HepG2 (cell line): ENCODE results near the gene NEDD4L. TPM values are rescaled to one million over a fixed set of nuclear protein-coding genes. Genes with fewer than 3 reads are reported as not detected.

Source experiments
- ATAC-seq: fragments of 200-7000 bp; cut with Tn5 transposase; 3 replicates; pipeline ENCODE4 v1.9.1; 2020; ENCODE audit warnings: mild to moderate bottlenecking, moderate library complexity
- BruUV-seq: library from RNA; stranded (reverse); fragments of 400-500 nt; replicated peaks from 2 replicates; lab custom pipeline; 2021; lab: Mats Ljungman, UMichigan
- CTCF ChIA-PET: fragments of 300-600 bp; formaldehyde crosslinking; extraction: SDS; loops from one replicate; lab custom pipeline; 2021; ENCODE audit warnings: low total read pairs, inconsistent platforms, low intra/inter-chr PET ratio; lab: Yijun Ruan, JAX
- POLR2A ChIA-PET: fragments of 350-600 bp; sonication (Branson Sonifier 250); formaldehyde crosslinking; loops from one replicate; lab custom pipeline; 2020; ENCODE audit warnings: antibody characterized with exemption, inconsistent platforms; lab: Yijun Ruan, JAX
- DNase-seq: peaks from one replicate; pipeline ENCODE4 v3.0.0-alpha.2; 2015; ENCODE audit warnings: low spot score
- FAIRE-seq: peaks from 3 replicates; lab custom pipeline; 2011; peaks lifted over from hg19 to GRCh38; lab: Jason Lieb, UNC
- H2AFZ ChIP-seq: one replicate; pipeline ENCODE4 v1.6.1; 2011; ENCODE audit warnings: low read length, inconsistent platforms
- H3K27ac ChIP-seq: fragments of 300-600 bp; 3 replicates; pipeline ENCODE4 v1.8.0; 2011; ENCODE audit warnings: mixed run types, mild to moderate bottlenecking, mixed read lengths, low read length, inconsistent platforms; ENCODE audit not compliant: insufficient read depth; ENCODE audit errors: extremely low read length
- H3K27me3 ChIP-seq, 2 experiments: fragments of 200-600 bp in 1 of 2; 2 replicates in 1 of 2; 3 replicates in 1 of 2; pipeline versions ENCODE4 v1.6.0 to v1.8.0; 2011; ENCODE audit warnings: low read length in 2 of 2, mild to moderate bottlenecking in 2 of 2, moderate library complexity in 2 of 2, inconsistent platforms in 1 of 2; ENCODE audit not compliant: insufficient read depth in 2 of 2, control insufficient read depth in 1 of 2
- H3K36me3 ChIP-seq, 2 experiments: fragments of 200-600 bp in 1 of 2; replicated peaks in 1 of 2; 2 replicates in 1 of 2; 3 replicates in 1 of 2; pipeline versions ENCODE4 v1.5.1 to v1.8.0; 2011; ENCODE audit warnings: low read length in 2 of 2, inconsistent platforms in 1 of 2; ENCODE audit not compliant: insufficient read depth in 2 of 2, control insufficient read depth in 1 of 2
- H3K4me1 ChIP-seq: 2 replicates; pipeline ENCODE4 v1.5.1; 2012; ENCODE audit warnings: low read length, inconsistent platforms; ENCODE audit not compliant: insufficient read depth
- H3K4me2 ChIP-seq: 2 replicates; pipeline ENCODE4 v1.6.0; 2011; ENCODE audit warnings: low read depth, low read length, inconsistent platforms
- H3K4me3 ChIP-seq, 3 experiments: fragments of 200-600 bp in 1 of 3; sonication (generic), shearing (Covaris generic) in 1 of 3; replicated peaks in 1 of 3; 2 replicates each; pipeline ENCODE4 v1.5.1; 2011 to 2016; ENCODE audit warnings: low read length in 3 of 3, inconsistent platforms in 2 of 3, low read depth in 2 of 3, mild to moderate bottlenecking in 2 of 3, control low read depth in 1 of 3, mixed read lengths in 1 of 3; ENCODE audit not compliant: insufficient read depth in 1 of 3
- H3K79me2 ChIP-seq: one replicate; pipeline ENCODE4 v1.6.1; 2011; ENCODE audit warnings: low read length, inconsistent platforms; ENCODE audit not compliant: insufficient read depth
- H3K9ac ChIP-seq: 2 replicates; pipeline ENCODE4 v1.6.0; 2011; ENCODE audit warnings: mild to moderate bottlenecking, low read depth, low read length, inconsistent platforms; ENCODE audit not compliant: insufficient read depth
- H3K9me3 ChIP-seq: 2 replicates; pipeline ENCODE4 v1.5.1; 2012; ENCODE audit warnings: mild to moderate bottlenecking, low read length
- H4K20me1 ChIP-seq: 2 replicates; pipeline ENCODE4 v1.6.0; 2011; ENCODE audit warnings: inconsistent platforms, mild to moderate bottlenecking, low read length, moderate library complexity; ENCODE audit not compliant: insufficient read depth
- PAF1 ChIP-seq: IDR thresholded peaks from 2 replicates; pipeline ENCODE4 v1.6.1; 2016; ENCODE audit warnings: missing genetic modification reagents, missing compliant biosample characterization
- PCBP2 ChIP-seq: fragments of 200-400 bp; formaldehyde crosslinking; optimal IDR thresholded peaks from 2 replicates; pipeline ENCODE3; 2018; ENCODE audit warnings: low read length, low read depth; ENCODE audit not compliant: poor library complexity, severe bottlenecking
- POLR2A ChIP-seq, 2 experiments: IDR thresholded peaks; 2 replicates each; pipeline ENCODE4 v1.6.1; 2011; ENCODE audit warnings: low read depth in 2 of 2, low read length in 2 of 2, mild to moderate bottlenecking in 1 of 2, moderate library complexity in 1 of 2; ENCODE audit not compliant: insufficient read depth in 1 of 2
- RBM22 ChIP-seq: fragments of 200-400 bp; formaldehyde crosslinking; optimal IDR thresholded peaks from 2 replicates; pipeline ENCODE3; 2017; ENCODE audit warnings: mild to moderate bottlenecking, low read length, moderate library complexity
- SMYD3 ChIP-seq: sonication (generic); formaldehyde crosslinking; IDR thresholded peaks from 2 replicates; pipeline ENCODE4 v1.8.1; 2023; ENCODE audit warnings: mild to moderate bottlenecking, missing genetic modification reagents
- TBP ChIP-seq: sonication (generic); formaldehyde crosslinking; IDR thresholded peaks from 2 replicates; pipeline ENCODE4 v1.5.0; 2020; ENCODE audit warnings: missing genetic modification reagents
- ZBTB38 ChIP-seq: sonication (generic); formaldehyde crosslinking; IDR thresholded peaks from 2 replicates; pipeline ENCODE4 v1.5.1; 2020; ENCODE audit warnings: mild to moderate bottlenecking, missing genetic modification reagents
- ZFP36L1 ChIP-seq: sonication (generic); formaldehyde crosslinking; IDR thresholded peaks from 2 replicates; pipeline ENCODE4 v1.8.0; 2022; ENCODE audit warnings: mild to moderate bottlenecking, missing genetic modification reagents, moderate library complexity
- ZNF343 ChIP-seq: sonication (generic); formaldehyde crosslinking; IDR thresholded peaks from 2 replicates; pipeline ENCODE4 v1.4.0; 2020; ENCODE audit warnings: mild to moderate bottlenecking, missing genetic modification reagents
- WGBS: methylation state at CpG from one replicate; pipeline ENCODE4 v1.1.6; 2017; ENCODE audit warnings: low lambda C conversion rate; 5-methylcytosine and 5-hydroxymethylcytosine counted together
- in situ Hi-C: cut with HindIII; loops from 2 replicates; pipeline ENCODE4 v1.10.0; 2017; ENCODE audit warnings: low pct_unique_long_range_greater_than_20kb; ENCODE audit not compliant: extremely low pct_ligation_motif_present
- intact Hi-C: fragments of 100-400 bp; cut with micrococcal nuclease; formaldehyde crosslinking; loops from one replicate; pipeline ENCODE4 v1.10.0; 2022; ENCODE audit not compliant: unreplicated experiment
- polyA plus RNA-seq, 8 experiments: library from polyadenylated mRNA; depleted of rRNA in 3 of 8; stranded (reverse) in 7 of 8; unstranded in 1 of 8; fragments of >200 nt; fragmentation: Illumina TruSeq in 4 of 8; extraction: Trizol in 4 of 8; gene quantifications; 2 replicates each; pipeline versions ENCODE4 v1.2.1 to v1.2.3, GENCODE V29; 2011 to 2016; ENCODE audit warnings: low read depth in 4 of 8, missing spikeins in 1 of 8, mixed read lengths in 1 of 8; ENCODE audit not compliant: insufficient read depth in 1 of 8
- total RNA-seq, 5 experiments: library from RNA; depleted of rRNA; stranded (reverse); fragments of >200 nt; fragmentation: Illumina TruSeq; extraction: Trizol; gene quantifications; 2 replicates each; pipeline ENCODE4 v1.2.3, GENCODE V29; 2016; ENCODE audit warnings: low read depth in 1 of 5
- TF ChIP-seq, protein P1 (sequence below): sonication (generic); formaldehyde crosslinking; IDR thresholded peaks from 2 replicates; pipeline ENCODE4 v1.4.0; 2020; ENCODE audit warnings: mild to moderate bottlenecking, missing genetic modification reagents
- TF ChIP-seq, protein P2 (sequence below): sonication (generic); formaldehyde crosslinking; IDR thresholded peaks from 2 replicates; pipeline ENCODE4 v1.4.0; 2020; ENCODE audit warnings: mild to moderate bottlenecking, missing genetic modification reagents
- TF ChIP-seq, protein P3 (sequence below): sonication (generic); formaldehyde crosslinking; IDR thresholded peaks from 2 replicates; pipeline ENCODE4 v1.5.1; 2020; ENCODE audit warnings: mild to moderate bottlenecking, missing genetic modification reagents, moderate library complexity

The NEDD4L gene
- total and polyA plus RNA-seq, 2 of the 13 experiments (the other 11 are each of a cell fraction or from before 2014, with no cell fraction given): 168 to 390 TPM

DNA sequence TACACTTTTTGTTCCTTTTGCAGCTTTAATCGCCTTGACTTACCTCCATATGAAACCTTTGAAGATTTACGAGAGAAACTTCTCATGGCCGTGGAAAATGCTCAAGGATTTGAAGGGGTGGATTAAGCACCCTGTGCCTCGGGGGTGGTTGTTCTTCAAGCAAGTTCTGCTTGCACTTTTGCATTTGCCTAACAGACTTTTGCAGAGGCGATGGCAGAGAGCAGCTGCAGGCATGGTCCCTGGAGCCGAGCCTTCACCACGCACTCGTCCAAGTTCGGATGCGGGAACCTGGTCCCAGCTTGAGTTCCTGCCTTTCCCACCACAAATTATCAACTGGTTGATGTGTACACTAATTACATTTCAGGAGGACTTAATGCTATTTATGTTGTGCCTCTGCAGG, 352.1 kb downstream of the NEDD4L start:
- Histone ChIP-seq H3K9me3 (no peaks in the 10 kb centered on the region), H2AFZ (no peak overlapping the region), H3K27me3 (no peaks in the 10 kb centered on the region), H3K9ac (no peak overlapping the region), H3K79me2 (peaks cover 71% of the 10 kb centered on the region), H3K4me2 (peak overlapping the region; percentile 7; the same call in 1 of the 2 replicates), H3K27ac (peak overlapping the region; percentile 53), H3K4me1 (peaks cover 100% of the 10 kb centered on the region), H3K4me3 (no peak overlapping the region), H4K20me1 (peaks cover 9% of the 10 kb centered on the region; the same call in 1 of the 2 replicates), H3K36me3 (peaks cover 26 to 65% of the 10 kb centered on the region in 2 experiments)
- DNase-seq: no peak
- intact Hi-C loops (no loop called here), in situ Hi-C loops (loop anchor here (5.0 to 25.0 kb wide), 3 partner anchors 349 to 666 kb away; no protein-coding TSS in a partner anchor)
- no TSS peak for BruUV-seq
- WGBS: 90% methylated on average over 10 of the region's 10 CpGs
- no peak for FAIRE-seq
- ChIA-PET CTCF (no interaction called here), POLR2A (interaction anchor here (1.4 to 1.7 kb wide), 2 partner anchors 97 to 343 kb away, joined by 3 to 6 read pairs; no protein-coding TSS in a partner anchor)
- TF ChIP-seq ZBTB38 (CRISPR knock-in tag): peak; percentile 57; the same call in 1 of the 2 replicates
- TF ChIP-seq, protein P1, sequence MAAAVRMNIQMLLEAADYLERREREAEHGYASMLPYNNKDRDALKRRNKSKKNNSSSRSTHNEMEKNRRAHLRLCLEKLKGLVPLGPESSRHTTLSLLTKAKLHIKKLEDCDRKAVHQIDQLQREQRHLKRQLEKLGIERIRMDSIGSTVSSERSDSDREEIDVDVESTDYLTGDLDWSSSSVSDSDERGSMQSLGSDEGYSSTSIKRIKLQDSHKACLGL (CRISPR knock-in tag): no peak
- no peak for TF ChIP-seq PCBP2
- TF ChIP-seq, protein P2, sequence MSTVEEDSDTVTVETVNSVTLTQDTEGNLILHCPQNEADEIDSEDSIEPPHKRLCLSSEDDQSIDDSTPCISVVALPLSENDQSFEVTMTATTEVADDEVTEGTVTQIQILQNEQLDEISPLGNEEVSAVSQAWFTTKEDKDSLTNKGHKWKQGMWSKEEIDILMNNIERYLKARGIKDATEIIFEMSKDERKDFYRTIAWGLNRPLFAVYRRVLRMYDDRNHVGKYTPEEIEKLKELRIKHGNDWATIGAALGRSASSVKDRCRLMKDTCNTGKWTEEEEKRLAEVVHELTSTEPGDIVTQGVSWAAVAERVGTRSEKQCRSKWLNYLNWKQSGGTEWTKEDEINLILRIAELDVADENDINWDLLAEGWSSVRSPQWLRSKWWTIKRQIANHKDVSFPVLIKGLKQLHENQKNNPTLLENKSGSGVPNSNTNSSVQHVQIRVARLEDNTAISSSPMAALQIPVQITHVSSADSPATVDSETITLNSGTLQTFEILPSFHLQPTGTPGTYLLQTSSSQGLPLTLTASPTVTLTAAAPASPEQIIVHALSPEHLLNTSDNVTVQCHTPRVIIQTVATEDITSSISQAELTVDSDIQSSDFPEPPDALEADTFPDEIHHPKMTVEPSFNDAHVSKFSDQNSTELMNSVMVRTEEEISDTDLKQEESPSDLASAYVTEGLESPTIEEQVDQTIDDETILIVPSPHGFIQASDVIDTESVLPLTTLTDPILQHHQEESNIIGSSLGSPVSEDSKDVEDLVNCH: no peak
- no peak for TF ChIP-seq ZNF343 (CRISPR knock-in tag)
- TF ChIP-seq POLR2A (IDR thresholded peaks at IDR 0.05; ENCODE audit: insufficient read depth in 1 of 2, low read depth in 2 of 2, low read length in 2 of 2): peak in 1 of 2 experiments; percentile 8; a peak in 1 of 4 replicates
- TF ChIP-seq ZFP36L1 (CRISPR knock-in tag): no peak
- 0 out of 2 replicates have a peak, but pooled peaks have one; percentile 33 for TF ChIP-seq PAF1
- TF ChIP-seq SMYD3 (CRISPR knock-in tag): no peak
- TF ChIP-seq, protein P3, sequence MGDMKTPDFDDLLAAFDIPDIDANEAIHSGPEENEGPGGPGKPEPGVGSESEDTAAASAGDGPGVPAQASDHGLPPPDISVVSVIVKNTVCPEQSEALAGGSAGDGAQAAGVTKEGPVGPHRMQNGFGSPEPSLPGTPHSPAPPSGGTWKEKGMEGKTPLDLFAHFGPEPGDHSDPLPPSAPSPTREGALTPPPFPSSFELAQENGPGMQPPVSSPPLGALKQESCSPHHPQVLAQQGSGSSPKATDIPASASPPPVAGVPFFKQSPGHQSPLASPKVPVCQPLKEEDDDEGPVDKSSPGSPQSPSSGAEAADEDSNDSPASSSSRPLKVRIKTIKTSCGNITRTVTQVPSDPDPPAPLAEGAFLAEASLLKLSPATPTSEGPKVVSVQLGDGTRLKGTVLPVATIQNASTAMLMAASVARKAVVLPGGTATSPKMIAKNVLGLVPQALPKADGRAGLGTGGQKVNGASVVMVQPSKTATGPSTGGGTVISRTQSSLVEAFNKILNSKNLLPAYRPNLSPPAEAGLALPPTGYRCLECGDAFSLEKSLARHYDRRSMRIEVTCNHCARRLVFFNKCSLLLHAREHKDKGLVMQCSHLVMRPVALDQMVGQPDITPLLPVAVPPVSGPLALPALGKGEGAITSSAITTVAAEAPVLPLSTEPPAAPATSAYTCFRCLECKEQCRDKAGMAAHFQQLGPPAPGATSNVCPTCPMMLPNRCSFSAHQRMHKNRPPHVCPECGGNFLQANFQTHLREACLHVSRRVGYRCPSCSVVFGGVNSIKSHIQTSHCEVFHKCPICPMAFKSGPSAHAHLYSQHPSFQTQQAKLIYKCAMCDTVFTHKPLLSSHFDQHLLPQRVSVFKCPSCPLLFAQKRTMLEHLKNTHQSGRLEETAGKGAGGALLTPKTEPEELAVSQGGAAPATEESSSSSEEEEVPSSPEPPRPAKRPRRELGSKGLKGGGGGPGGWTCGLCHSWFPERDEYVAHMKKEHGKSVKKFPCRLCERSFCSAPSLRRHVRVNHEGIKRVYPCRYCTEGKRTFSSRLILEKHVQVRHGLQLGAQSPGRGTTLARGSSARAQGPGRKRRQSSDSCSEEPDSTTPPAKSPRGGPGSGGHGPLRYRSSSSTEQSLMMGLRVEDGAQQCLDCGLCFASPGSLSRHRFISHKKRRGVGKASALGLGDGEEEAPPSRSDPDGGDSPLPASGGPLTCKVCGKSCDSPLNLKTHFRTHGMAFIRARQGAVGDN: peak; percentile 50
- TF ChIP-seq RBM22: peak; percentile 87
- TF ChIP-seq TBP (CRISPR knock-in tag): no peak
- ATAC-seq: no peak
